ENCODE measurements around the gene ST7L. TPM values are rescaled to one million over a fixed set of nuclear protein-coding genes. Genes with fewer than 3 reads are reported as not detected.

The ST7L gene
- total and polyA plus RNA-seq, 2 donors (not counting 3 experiments of a cell fraction or from before 2014, with no cell fraction given): 12.3 to 28.4 TPM

DNA sequence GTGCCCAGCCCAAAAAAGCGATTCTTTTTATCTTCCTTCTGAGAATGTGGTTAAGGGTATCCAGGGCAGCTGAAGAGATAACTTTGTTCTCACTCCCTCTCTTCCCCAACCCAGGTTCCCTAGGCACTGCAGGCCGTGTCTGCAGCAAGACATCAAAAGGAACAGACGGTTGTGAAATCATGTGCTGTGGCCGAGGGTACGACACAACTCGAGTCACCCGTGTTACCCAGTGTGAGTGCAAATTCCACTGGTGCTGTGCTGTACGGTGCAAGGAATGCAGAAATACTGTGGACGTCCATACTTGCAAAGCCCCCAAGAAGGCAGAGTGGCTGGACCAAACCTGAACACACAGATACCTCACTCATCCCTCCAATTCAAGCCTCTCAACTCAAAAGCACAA, 98.8 kb downstream of the ST7L start:
- FAIRE-seq: no peak
- Histone ChIP-seq H3K79me2 (ENCODE audit: control insufficient read depth, insufficient read depth, low read length) (no peaks in the 10 kb centered on the region), H3K4me2 (ENCODE audit: insufficient read depth, low read length) (no peak overlapping the region), H3K36me3 (ENCODE audit: control insufficient read depth in 2 of 2, extremely low read depth in 1 of 2, insufficient read depth in 2 of 2, low read length in 2 of 2) (peaks cover 2 to 3% of the 10 kb centered on the region in 2 experiments), H3K9ac (replicated peaks; ENCODE audit: extremely low read depth, insufficient read depth, low read length) (no peak overlapping the region), H3K4me3 (replicated peaks in 1 of 3; ENCODE audit: insufficient read depth in 1 of 3, low read depth in 1 of 3, low read length in 3 of 3) (no peak overlapping the region), H3K4me1 (ENCODE audit: control insufficient read depth, extremely low read depth, insufficient read depth, low read length) (no peaks in the 10 kb centered on the region), H3K27ac (ENCODE audit: insufficient read depth, low read depth, low read length) (no peak overlapping the region), H2AFZ (ENCODE audit: low read depth, low read length) (no peak overlapping the region), H3K27me3 (ENCODE audit: control insufficient read depth in 2 of 2, insufficient read depth in 2 of 2, low read length in 2 of 2) (no peaks in the 10 kb centered on the region), H3K9me1 (replicated peaks; ENCODE audit: control insufficient read depth, extremely low read depth, insufficient read depth, low read length) (no peaks in the 10 kb centered on the region), H4K20me1 (replicated peaks; ENCODE audit: control insufficient read depth, extremely low read depth, insufficient read depth, low read length) (no peaks in the 10 kb centered on the region), H3K9me3 (replicated peaks; ENCODE audit: control insufficient read depth, insufficient read depth, low read length) (no peaks in the 10 kb centered on the region)
- dilution Hi-C loops (cut with MboI; ENCODE audit: extremely low pct_ligation_motif_present, low sequenced_read_pairs) (no loop called here), intact Hi-C loops (cut with micrococcal nuclease) (no loop called here)
- CTCF ChIA-PET: no interaction called here
- no peak for TF ChIP-seq CTCF (IDR thresholded peaks at IDR 0.05; ENCODE audit: extremely low read depth in 1 of 2, insufficient read depth in 1 of 2, low read depth in 1 of 2, low read length in 2 of 2)
- BruUV-seq (replicated peaks): no TSS peak
- no peak for DNase-seq (ENCODE audit: low read depth, low spot score)
- POLR2A ChIA-PET: no interaction called here

DNA sequence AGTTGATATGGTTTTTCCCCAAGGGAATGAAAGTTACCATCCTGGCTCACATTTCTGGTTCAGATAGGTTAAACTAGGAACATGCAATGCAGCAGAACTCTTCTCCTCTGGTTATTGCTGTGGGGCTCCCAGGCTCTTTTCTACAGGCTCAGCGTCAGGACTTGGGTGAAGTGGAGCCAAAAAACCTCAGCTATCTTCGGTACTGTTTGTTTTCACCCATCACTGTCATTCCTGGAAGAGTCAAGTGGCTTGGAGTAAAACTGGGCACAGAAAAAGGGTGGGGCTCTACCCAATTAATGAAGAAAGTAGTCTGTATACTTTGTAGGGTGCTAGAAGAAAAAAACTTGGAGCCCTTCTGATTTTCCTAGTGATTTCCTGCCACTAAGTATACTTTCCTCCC, 100.8 kb downstream of the ST7L start:
- no peaks in the 10 kb centered on the region for H4K20me1 ChIP-seq (replicated peaks; ENCODE audit: control insufficient read depth, extremely low read depth, insufficient read depth, low read length)
- dilution Hi-C loops (cut with MboI; ENCODE audit: extremely low pct_ligation_motif_present, low sequenced_read_pairs) (no loop called here), intact Hi-C loops (cut with micrococcal nuclease) (no loop called here)
- no peak overlapping the region for H3K4me3 ChIP-seq (replicated peaks in 1 of 3; ENCODE audit: insufficient read depth in 1 of 3, low read depth in 1 of 3, low read length in 3 of 3)
- FAIRE-seq (no peak), DNase-seq (ENCODE audit: low read depth, low spot score) (no peak)
- no peaks in the 10 kb centered on the region for H3K36me3 ChIP-seq (ENCODE audit: control insufficient read depth in 2 of 2, extremely low read depth in 1 of 2, insufficient read depth in 2 of 2, low read length in 2 of 2)
- H3K4me2 ChIP-seq (ENCODE audit: insufficient read depth, low read length): no peak overlapping the region
- no peak overlapping the region for H3K27ac ChIP-seq (ENCODE audit: insufficient read depth, low read depth, low read length)
- TF ChIP-seq POLR2AphosphoS5 (IDR thresholded peaks at IDR 0.05; ENCODE audit: insufficient read depth, low read depth, low read length) (no peak), FOS (IDR thresholded peaks at IDR 0.05; ENCODE audit: borderline replicate concordance, insufficient read depth, low read length) (no peak), MYC (IDR thresholded peaks at IDR 0.05; ENCODE audit: low read depth, low read length) (no peak), EZH2 (IDR thresholded peaks at IDR 0.05; ENCODE audit: borderline replicate concordance, low read depth, low read length, severe bottlenecking) (no peak), JUN (IDR thresholded peaks at IDR 0.05; ENCODE audit: borderline replicate concordance, insufficient read depth, insufficient read length, low read depth) (no peak), POLR2A (IDR thresholded peaks at IDR 0.05; ENCODE audit: low read depth, low read length) (no peak), GATA2 (IDR thresholded peaks at IDR 0.05; ENCODE audit: insufficient read depth, insufficient read length, low read depth, low read length) (no peak), MAX (IDR thresholded peaks at IDR 0.05; ENCODE audit: insufficient read depth, insufficient read length) (no peak), CTCF (IDR thresholded peaks at IDR 0.05; ENCODE audit: extremely low read depth in 1 of 2, insufficient read depth in 1 of 2, low read depth in 1 of 2, low read length in 2 of 2) (no peak)
- H3K9me1 ChIP-seq (replicated peaks; ENCODE audit: control insufficient read depth, extremely low read depth, insufficient read depth, low read length): no peaks in the 10 kb centered on the region
- no TSS peak for BruUV-seq (replicated peaks)
- POLR2A ChIA-PET: no interaction called here
- H2AFZ ChIP-seq (ENCODE audit: low read depth, low read length): no peak overlapping the region
- H3K9me3 ChIP-seq (replicated peaks; ENCODE audit: control insufficient read depth, insufficient read depth, low read length): no peaks in the 10 kb centered on the region
- H3K79me2 ChIP-seq (ENCODE audit: control insufficient read depth, insufficient read depth, low read length): no peaks in the 10 kb centered on the region
- no peaks in the 10 kb centered on the region for H3K27me3 ChIP-seq (ENCODE audit: control insufficient read depth in 2 of 2, insufficient read depth in 2 of 2, low read length in 2 of 2)
- no peak overlapping the region for H3K9ac ChIP-seq (replicated peaks; ENCODE audit: extremely low read depth, insufficient read depth, low read length)
- CTCF ChIA-PET: interaction anchor here (3.9 kb wide), 1 partner anchor 16 kb away, joined by 11 read pairs; no protein-coding TSS in a partner anchor
- no peaks in the 10 kb centered on the region for H3K4me1 ChIP-seq (ENCODE audit: control insufficient read depth, extremely low read depth, insufficient read depth, low read length)
